ENCODE data around the gene RPS6KA2. TPM values are rescaled to one million over a fixed set of nuclear protein-coding genes. Genes with fewer than 3 reads are reported as not detected.

RPS6KA2 gene
- total RNA-seq, 4 donors from 2014 or later, result 64.9 to 101 (median 81.6) TPM

DNA sequence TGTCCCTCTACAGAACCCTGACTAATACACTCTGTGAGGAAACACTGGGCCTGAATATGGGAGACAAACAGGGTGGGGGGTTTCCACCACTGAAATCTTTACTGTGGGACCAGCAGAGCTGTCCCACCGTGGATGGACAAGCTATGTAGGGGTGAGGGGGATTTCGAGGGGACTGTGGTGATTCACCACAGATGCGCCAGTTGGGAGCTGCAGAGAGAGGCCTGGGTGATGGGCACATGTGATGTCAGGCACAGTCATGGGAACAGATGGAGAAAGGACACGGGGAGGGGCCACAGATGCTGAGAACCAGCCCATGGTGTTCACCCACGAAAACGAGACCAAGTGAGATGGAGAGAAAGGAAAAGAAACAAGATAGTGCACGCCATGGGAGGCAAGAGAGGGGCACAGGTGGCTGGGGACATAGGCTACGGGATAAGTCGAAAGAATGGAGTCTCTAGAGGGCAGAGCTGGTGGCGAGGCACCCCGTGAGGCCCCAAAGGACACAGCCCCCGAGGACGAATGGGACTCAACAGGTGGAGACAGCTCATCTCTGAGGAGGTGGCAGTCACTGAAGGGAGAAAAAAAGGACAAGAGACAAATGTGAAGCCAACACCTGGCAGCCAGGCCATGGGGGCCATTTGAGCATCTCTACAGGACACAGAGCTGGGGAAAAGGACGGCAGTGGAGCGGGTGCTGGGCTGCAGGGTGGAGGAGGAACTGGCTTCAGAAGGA, 30.1 kb downstream of the RPS6KA2 start:
- no peaks in the 10 kb centered on the region for H3K27me3 ChIP-seq
- TF ChIP-seq, protein P1, sequence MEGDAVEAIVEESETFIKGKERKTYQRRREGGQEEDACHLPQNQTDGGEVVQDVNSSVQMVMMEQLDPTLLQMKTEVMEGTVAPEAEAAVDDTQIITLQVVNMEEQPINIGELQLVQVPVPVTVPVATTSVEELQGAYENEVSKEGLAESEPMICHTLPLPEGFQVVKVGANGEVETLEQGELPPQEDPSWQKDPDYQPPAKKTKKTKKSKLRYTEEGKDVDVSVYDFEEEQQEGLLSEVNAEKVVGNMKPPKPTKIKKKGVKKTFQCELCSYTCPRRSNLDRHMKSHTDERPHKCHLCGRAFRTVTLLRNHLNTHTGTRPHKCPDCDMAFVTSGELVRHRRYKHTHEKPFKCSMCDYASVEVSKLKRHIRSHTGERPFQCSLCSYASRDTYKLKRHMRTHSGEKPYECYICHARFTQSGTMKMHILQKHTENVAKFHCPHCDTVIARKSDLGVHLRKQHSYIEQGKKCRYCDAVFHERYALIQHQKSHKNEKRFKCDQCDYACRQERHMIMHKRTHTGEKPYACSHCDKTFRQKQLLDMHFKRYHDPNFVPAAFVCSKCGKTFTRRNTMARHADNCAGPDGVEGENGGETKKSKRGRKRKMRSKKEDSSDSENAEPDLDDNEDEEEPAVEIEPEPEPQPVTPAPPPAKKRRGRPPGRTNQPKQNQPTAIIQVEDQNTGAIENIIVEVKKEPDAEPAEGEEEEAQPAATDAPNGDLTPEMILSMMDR (IDR thresholded peaks at IDR 0.05), result no peak
- TF ChIP-seq POLR2A (IDR thresholded peaks at IDR 0.05), result no peak
- H3K4me3 ChIP-seq (replicated peaks in 1 of 3), result no peak overlapping the region
- no peaks in the 10 kb centered on the region for H3K36me3 ChIP-seq
- H3K9me3 ChIP-seq, result no peaks in the 10 kb centered on the region
- peaks cover 27 to 56% of the 10 kb centered on the region in 2 donors for H3K4me1 ChIP-seq
- intact Hi-C loops (cut with DNase I), result no loop called here
- WGBS, 2 donors, result 91 to 95% methylated on average over 15 of the region's 15 CpGs
- no peak for DNase-seq
- H3K27ac ChIP-seq, result peak overlapping the region in 2 of 3 donors; percentile 67 to 89

GRCh38 chr6:166595949-166596348, 31.1 kb downstream of the RPS6KA2 start:
- Histone ChIP-seq H3K36me3 (no peaks in the 10 kb centered on the region), H3K4me3 (replicated peaks in 1 of 3) (no peak overlapping the region), H3K27me3 (no peaks in the 10 kb centered on the region), H3K27ac (peak overlapping the region in 2 of 3 donors; percentile 67 to 89), H3K9me3 (no peaks in the 10 kb centered on the region), H3K4me1 (peaks cover 27 to 56% of the 10 kb centered on the region in 2 donors)
- DNase-seq, result no peak
- intact Hi-C loops (cut with DNase I), result no loop called here
- 97 to 98% methylated on average over 6 of the region's 6 CpGs for WGBS, 2 donors
- no peak for TF ChIP-seq POLR2A (IDR thresholded peaks at IDR 0.05)
- TF ChIP-seq, protein P1 (IDR thresholded peaks at IDR 0.05), result no peak

GRCh38 chr6:166595061-166595780, 31.8 kb downstream of the RPS6KA2 start:
- H3K27me3 ChIP-seq, result no peaks in the 10 kb centered on the region
- peak overlapping the region; percentile 19 to 89 (median 67) for H3K27ac ChIP-seq
- H3K36me3 ChIP-seq, result no peaks in the 10 kb centered on the region
- no peaks in the 10 kb centered on the region for H3K9me3 ChIP-seq
- DNase-seq, result no peak
- 95 to 98% methylated on average over 13 of the region's 13 CpGs for WGBS, 2 donors
- TF ChIP-seq, protein P1 (IDR thresholded peaks at IDR 0.05), result no peak
- TF ChIP-seq POLR2A (IDR thresholded peaks at IDR 0.05), result no peak
- H3K4me3 ChIP-seq (replicated peaks in 1 of 3), result no peak overlapping the region
- intact Hi-C loops (cut with DNase I), result no loop called here
- peaks cover 27 to 56% of the 10 kb centered on the region in 2 donors for H3K4me1 ChIP-seq

DNA sequence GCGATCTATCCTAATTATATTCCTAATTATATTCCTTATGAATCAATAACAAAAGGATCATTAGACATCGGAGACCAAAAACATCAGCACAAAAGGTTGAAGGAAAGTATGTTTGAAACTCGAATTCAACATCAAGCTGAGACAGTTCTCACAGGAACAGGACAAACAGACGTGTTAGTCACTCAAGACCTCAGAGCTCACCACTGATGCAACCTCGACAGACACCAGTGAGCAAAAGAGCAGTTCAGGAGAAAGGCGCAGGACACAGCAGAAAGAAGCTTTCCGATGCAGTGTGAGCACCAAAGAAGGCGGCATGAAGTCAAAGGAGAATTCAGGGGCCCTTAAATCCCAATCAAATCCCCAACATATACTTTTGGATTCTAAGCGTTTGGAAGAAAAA, 34.2 kb downstream of the RPS6KA2 start:
- intact Hi-C loops (cut with DNase I), result no loop called here
- Histone ChIP-seq H3K27ac (no peak overlapping the region), H3K36me3 (no peaks in the 10 kb centered on the region), H3K4me3 (replicated peaks in 1 of 3) (no peak overlapping the region), H3K9me3 (no peaks in the 10 kb centered on the region), H3K27me3 (no peaks in the 10 kb centered on the region), H3K4me1 (peaks cover 31 to 50% of the 10 kb centered on the region in 2 donors)
- no peak for DNase-seq
- no peak for TF ChIP-seq POLR2A (IDR thresholded peaks at IDR 0.05)
- TF ChIP-seq, protein P1 (IDR thresholded peaks at IDR 0.05), result no peak
- whole genome bisulfite sequencing, 2 donors, result 96% methylated on average over 9 of the region's 9 CpGs
